ENCODE measurements around the gene FXYD6.

- no peak for TF ChIP-seq CTCF (conservative IDR thresholded peaks at IDR 0.05; ENCODE audit: low read length)
- no peak for TF ChIP-seq EZH2phosphoT487 (IDR thresholded peaks at IDR 0.05; ENCODE audit: borderline replicate concordance, low read depth, low read length)
Observed at GRCh38 chr11:117809236-117810055, 67.0 kb downstream of the FXYD6 start.

Measured in OCI-LY7 (cell line).